ENCODE results near the gene EED.
A peak's percentile ranks its signal among the peaks of the same experiment; 100 is the strongest.
"Not testable (repeated sequence)": the region's sequence is repeated elsewhere in the genome, so short reads cannot be mapped to it uniquely, and the experiment has no call there.

Gene EED

DNA sequence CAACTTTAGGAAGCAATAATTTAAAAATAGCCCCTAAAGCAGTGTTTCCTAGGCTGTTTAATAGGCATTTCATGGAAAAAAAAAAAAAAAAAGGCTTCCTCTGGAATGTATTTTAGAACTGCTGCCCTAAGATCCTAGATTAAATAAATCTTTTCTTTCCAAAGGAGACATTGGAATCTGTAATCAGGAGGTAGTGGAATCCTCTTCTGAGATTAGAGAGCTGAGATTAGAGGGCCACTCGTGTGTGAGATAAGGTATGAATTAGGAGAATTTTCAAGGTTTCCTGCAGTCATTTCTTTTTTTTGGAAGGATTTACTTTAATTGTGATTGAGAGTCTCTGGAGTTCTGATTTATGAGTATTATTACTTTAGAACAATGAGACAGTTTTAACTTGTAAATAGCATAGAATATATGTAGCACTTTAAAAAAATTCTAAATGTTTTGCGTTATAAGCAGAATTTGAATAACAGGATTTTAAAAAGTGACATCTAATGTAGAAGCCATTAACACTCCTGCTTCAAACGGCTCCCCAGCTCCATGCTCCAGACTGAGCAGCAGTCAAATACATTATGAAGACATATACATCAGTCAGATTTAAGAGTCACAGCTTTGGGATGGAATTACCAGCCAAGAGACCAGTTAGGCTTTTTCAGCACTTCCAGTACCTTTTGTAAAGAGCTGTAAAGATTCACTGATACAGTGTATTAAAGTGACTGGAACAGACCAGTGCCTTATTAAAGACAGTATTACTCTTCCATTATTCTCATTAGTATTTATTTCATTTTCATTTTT is 5.0 kb downstream of the EED start:
- DNase-seq: no peak

DNA sequence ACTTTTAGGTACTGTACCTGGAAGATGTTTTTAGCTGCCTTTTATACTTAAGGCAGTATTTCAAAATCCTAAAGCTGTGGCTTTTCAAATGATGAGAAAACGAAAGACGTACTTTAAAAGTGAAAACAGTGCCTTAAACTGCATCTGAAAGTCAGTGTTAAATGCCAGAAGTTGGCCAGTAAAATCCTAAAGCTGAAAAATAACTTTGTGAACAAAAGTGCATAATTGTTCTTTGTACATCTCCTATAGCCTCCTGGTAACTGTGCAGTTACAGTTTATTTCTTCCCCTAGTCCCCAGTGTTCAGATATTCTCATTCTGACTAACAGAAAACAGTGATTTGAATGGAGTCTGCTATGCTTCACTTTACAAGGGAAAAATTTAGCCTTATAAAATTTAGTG is 6.8 kb downstream of the EED start:
- DNase-seq: no peak

DNA sequence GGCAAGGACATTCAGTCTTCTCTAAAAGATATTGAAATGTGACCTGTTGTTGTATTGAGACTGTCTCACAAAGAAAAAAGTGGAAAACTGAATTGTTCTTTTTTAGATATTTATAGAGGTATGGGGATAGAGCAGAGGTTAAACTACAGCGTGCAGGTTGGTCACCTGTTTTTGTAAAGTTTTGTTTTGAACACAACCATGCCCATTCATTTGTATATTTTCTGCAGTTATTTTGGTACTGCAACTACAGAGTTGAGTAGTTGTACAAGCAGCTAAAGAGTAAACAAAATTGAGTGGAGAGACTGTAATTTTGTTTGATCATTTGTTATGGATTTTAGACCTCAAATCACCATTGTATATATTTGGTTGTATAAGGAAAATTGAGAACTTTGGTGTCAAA is 11.3 kb downstream of the EED start:
- DNase-seq: no peak

- DNase-seq: no peak
Measured at GRCh38 chr11:86256608-86257007, 12.1 kb downstream of the EED start.

GRCh38 chr11:86257446-86257845 is 12.9 kb downstream of the EED start:
- no peak for DNase-seq

- no peak for DNase-seq
Measured at GRCh38 chr11:86259730-86260129, 15.2 kb downstream of the EED start.

GRCh38 chr11:86261328-86261727 is 16.8 kb downstream of the EED start:
- DNase-seq: no peak

- DNase-seq: no peak
Measured at GRCh38 chr11:86262387-86262786, 17.8 kb downstream of the EED start.

GRCh38 chr11:86264649-86265048 is 20.1 kb downstream of the EED start:
- no peak for DNase-seq

DNA sequence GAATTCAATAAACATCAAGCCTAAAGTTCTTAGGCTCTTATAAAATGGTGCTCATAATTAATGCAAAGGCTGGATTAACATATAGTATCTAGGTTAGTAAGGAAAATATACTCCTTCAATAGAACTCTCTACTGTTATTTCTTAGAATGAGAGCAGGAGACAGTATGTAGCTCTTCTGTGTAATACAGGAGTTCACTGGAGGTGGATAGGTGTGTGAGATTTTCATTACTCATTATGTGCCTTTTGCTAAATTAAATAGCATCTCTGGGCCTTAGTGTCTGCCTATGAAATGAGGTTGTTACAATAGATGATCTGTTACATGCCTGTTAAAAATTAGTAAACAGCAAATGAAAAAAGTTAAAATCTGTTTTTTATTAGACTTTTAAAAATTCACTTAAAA is 20.6 kb downstream of the EED start:
- no peak for DNase-seq

DNA sequence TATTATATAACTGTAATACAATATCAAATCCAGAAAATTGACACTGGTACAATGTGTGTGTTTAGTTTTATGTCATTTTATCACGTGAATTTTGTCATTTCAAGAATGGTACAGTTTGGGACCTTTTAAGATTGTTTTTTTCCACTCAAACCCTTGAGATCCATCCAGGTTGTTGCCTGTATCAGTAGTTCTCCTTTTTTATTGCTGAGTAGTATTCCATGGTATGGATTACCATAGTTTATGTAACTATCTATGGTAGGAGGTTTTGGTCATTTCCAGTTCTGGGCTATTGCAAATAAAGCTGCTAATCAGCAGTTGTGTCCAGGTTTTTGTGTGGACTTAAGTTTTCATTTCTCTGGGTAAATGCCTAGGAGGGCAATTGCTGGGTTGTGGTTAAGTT is 25.1 kb downstream of the EED start:
- no peak for DNase-seq

DNA sequence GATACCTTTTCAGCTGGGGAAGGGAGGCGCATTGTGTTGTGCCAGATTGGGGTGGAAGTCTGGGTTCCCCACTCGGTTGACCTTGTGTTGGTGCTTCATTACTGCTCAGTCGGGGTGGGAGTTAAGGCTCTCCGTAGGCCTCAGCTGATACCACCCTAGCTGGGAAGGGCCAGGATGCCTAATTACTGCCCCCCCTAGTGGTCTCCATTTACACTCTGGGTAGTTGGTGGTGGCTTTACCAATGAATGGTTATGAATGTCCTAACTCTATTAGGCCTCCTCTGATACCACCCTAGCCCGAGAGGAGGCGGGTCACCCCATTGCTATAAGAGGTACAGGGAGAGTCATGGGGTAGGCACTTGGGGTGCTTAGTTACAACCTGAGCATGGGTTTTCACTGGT is 29.9 kb downstream of the EED start:
- DNase-seq: no peak

GRCh38 chr11:86274999-86275398 is 30.4 kb downstream of the EED start:
- DNase-seq: no peak

DNA sequence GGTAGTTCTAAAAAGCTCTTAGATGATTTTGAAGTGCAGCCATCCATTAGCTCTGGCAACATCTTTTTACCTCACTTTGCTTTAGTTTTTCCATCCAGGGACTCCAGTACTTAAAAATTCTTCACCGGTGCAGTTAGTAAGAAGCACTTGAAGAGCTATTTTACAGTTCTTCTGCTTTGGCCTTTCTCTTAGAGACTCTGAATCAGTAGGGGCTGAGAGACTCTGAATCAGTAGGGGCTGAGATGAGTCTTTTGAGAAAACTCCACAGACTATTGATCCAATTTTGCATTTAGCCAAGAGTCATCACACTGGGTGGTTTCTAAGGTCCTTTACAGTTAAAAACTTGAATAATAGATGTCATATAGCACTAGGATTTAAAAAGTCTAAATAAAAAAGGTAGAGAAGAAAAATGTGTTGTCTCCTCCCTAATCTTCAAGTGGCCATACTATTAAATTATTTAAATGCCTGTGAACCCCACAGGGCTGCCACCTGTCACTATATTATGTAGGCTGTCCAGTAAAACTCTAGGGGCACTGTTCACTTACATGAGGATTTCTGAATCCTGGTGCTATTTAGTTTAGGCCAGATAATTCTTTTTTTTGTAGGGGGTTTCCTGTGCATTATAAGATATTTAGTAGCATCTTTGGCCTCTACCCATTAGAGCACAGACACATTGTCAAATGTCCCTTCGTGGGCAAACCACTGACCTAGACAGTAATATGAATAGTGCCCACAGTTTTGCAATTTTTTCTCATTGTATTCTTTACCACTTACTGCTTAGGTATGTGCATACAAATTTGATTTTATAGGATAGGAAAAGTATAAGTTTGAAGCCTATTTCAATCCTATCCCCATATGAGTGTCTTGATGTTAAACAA is 31.2 kb downstream of the EED start:
- no peak for DNase-seq

- no peak for DNase-seq
Measured at GRCh38 chr11:86277741-86278140, 33.2 kb downstream of the EED start.

GRCh38 chr11:86278226-86278625 is 33.7 kb downstream of the EED start:
- no peak for DNase-seq

GRCh38 chr11:86279747-86280146 is 35.2 kb downstream of the EED start:
- DNase-seq: no peak

DNA sequence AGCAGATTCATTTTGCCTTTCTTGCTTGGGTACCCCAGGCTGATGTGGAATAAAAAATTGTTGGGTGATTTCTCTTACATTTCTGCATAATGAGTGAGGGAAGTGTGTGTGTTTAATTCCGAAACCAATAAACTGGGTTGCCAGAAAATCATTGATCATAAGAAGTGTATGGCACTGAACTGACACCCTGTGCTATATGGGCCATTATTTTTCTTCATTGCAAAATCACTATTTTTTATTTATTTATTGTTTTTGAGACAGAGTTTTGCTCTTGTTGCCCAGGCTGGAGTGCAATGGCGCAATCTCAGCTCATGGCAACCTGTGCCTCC is 42.9 kb downstream of the EED start:
- DNase-seq: no peak

DNA sequence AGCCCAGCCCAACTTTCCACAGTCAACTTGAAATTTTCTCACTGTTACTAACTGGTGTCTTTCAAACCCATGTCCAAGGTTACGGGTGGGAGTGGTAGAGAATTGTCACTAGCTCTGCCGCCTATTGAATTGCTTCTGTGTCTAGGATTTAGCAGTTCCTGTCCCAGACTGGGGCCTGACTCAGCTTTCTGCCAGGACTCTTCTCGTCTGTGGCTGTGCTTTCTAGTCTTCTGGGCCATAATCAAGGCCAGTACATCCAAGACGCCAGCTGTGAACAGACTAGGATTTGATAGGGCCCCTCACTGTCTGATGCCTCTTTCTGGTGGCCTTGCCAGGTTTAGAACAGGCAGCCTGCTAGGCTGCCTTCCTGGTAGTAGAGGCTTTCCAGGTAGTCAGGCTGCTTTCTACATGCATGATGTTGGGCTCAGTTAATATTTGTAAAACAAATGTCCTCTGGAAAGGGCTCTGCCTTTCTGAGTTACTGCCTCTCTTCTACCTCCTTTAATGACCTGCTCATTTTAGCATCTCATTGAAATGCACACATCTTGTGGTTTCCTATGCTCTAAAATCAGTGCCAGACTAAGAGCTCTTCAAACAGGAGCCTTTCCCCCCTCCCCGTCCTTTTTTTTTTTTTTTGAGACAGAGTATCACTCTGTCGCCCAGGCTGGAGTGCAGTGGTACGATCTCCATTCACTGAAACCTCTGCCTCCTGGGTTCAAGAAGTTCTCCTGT is 44.4 kb downstream of the EED start:
- no peak for DNase-seq

- DNase-seq: not testable (repeated sequence)
Measured at GRCh38 chr11:86289508-86290280, 45.1 kb downstream of the EED start.

DNA sequence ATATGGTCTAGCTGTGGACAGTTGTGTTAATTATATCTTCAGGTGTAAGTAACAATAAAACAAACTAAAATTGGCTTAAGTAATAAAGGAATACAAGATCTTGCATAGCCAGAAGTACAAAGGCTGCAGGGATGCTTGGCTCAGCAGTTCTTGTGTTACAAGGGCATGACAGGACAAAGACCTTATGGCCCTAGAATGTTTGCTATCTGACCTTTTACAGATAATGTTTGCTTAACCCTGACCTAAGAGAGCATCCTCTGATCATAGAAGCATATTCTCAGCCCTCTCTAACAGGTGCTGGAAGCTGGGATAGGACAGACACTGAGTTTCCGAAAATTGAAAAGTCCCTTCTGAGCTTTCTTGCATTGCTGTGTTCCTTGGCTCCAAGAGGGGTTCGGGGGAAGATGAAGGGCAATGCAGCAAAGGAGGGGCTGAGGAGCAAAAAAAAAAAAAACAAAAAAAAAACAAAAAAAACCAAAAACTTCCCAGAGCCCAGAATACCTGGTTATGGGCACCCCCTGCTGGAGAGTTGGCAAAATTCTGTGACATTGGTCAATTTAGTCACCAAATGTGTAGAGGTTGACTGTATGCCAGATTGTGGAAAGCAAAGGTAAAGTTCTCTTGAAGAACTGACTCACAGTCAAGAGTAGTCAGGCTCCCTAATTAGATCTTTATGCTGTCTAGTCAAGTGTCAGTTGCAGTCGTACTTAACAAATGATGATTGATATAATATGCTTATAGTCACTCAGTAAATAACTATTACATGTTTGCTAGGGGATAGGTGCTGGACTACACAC is 47.1 kb downstream of the EED start:
- peak; percentile 58 for DNase-seq
